HG02571 (cell line): ENCODE measurements around the gene DOCK1.

ENCODE experiments used
- ATAC-seq: cut with Tn5 transposase; IDR thresholded peaks from one replicate; pipeline ENCODE4 v1.9.1; 2021; ENCODE audit warnings: mild to moderate bottlenecking, moderate library complexity; ENCODE audit not compliant: unreplicated experiment

DOCK1 gene

DNA sequence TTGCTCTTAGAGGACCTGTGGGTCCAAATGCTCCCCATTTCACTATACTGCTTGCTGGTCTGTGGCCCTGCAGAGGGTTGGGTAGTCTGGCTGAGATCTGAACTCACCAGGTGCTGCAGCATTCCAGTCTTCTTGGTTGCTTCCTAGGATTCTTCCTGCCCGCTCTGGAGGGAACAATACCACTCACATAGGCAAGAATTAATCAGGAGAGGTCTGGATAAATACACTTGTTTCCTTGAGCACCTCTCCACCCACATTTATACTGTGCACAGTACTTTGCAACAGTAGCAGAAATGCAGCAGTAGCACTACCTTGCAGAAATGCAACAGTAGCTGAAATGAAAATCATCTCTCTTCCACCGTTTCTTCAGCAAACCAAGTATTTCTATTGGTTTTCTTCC, 165.9 kb downstream of the DOCK1 start:
- ATAC-seq = no peak

DNA sequence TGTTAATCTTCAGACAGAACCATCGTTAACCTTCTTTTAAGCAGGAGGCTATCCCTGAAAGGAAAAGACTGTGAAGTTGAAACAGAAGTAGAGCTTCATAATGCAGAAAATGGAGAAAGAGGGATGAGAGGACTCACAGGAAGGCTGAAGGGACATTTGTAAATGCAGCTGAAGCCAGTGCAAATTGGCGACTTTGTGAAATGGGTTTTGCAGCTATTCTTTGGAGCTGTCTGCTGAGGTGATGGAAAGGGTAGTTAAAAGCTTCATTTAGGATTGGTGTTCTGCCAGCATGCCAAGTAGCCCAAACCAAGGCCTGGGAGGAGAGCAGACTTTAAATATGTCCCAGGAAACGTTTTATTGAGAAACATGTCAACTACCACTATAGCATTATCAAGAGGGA, 168.4 kb downstream of the DOCK1 start:
- no peak for ATAC-seq

DNA sequence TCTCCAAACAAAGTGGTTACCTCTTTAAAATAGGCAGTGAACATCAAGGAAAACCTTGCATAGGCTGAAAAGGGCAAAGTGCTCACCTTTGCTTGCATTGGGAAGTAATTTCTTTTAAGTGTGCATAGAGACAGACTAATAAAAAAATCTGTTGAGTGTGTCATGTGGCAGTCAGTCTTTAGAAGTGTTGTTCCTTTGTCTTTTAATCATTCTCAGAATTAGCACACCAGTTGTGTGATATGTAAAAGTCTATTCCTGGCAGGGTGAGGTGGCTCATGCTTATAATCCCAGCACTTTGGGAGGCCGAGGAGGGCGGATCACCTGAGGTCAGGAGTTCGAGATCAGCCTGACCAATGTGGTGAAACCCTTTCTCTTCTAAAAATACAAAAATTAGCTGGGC, 174.2 kb downstream of the DOCK1 start:
- no peak for ATAC-seq

DNA sequence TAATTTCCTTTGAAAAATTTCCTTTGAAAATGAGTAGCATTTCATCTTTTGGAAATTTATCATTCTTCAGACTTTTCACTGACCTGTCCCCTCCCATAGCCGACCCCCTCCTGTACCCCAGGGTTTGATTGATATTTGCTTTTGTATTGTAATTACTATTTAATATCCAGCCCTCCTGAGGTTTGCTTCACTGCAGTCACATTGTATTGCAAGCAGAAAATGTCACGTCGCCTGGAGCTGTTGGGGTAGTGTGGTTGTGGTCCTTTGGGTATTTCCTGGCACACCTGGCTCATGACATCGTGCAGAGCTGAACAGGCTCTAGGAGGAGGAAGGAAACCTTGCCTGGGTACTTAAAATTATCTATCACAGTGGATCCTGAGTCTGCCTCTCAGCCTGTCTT, 175.1 kb downstream of the DOCK1 start:
- ATAC-seq = no peak

DNA sequence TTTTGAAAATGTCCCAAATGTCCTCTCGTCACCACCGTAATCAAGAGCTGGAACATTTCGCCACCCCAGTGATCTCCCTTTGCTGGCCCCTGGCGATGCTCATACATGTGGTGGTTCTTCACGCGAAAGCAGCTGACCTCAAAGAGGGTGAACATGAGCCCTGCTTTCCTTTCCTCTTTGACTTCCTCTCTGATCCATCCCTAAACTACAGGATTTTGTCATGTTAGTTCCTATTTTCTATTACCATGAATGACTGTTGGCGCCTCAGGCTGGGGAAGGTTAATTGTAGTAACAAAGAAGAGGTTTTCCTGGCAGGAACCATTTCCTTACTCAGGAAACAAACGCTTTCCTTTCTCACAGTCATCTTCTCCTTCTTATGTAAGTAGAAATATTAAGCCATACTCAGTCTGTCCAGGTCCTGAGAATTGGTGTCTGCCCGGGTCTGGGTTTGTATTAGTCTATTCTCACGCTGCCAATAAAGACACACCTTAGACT, 176.7 kb downstream of the DOCK1 start:
- no peak for ATAC-seq

DNA sequence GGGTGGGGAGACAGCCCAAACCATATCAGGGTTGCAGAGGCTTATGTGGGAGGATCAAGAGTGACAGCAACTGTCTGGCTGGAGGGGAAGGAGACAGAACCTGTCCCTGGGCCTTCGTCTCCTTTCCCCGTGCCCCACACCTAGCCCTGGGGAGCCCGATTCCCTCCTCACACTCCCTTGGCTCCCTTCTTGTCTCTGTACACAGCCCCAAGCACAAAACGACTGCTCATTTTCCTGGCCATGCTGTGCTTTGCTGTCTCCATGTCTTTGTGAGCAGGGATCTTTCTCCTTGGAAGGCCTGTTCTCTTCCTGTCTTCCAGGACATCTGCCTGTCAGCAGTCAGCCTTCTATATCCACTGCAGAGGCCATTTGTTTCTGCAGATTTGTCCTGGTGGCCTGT, 177.4 kb downstream of the DOCK1 start:
- no peak for ATAC-seq

- ATAC-seq = no peak
These were observed 180.7 kb downstream of the DOCK1 start for GRCh38 chr10:127085957-127086356.

- ATAC-seq = no peak
These were observed 183.7 kb downstream of the DOCK1 start for GRCh38 chr10:127088908-127089307.

GRCh38 chr10:127089446-127089845, 184.2 kb downstream of the DOCK1 start:
- no peak for ATAC-seq

GRCh38 chr10:127090138-127090537, 184.9 kb downstream of the DOCK1 start:
- no peak for ATAC-seq

DNA sequence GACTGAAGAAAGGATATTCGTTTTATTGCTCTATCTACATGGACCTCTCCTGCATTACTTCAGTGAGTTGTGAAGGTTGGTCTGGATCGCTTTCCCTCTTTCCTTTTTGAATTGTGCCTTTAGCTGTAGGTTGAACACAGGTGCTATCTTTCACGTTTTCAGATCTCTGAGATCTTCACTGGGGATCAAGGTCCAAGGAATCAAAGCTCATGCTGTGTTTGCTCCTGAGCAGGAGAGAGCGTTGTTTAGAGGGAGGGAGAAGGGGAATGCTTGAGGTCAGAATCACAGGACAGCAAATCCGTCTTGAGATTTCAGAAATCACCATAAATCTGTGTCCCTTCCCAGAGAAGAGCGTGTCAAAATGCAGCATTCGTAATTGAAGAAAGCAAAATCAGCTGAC, 186.1 kb downstream of the DOCK1 start:
- no peak for ATAC-seq

DNA sequence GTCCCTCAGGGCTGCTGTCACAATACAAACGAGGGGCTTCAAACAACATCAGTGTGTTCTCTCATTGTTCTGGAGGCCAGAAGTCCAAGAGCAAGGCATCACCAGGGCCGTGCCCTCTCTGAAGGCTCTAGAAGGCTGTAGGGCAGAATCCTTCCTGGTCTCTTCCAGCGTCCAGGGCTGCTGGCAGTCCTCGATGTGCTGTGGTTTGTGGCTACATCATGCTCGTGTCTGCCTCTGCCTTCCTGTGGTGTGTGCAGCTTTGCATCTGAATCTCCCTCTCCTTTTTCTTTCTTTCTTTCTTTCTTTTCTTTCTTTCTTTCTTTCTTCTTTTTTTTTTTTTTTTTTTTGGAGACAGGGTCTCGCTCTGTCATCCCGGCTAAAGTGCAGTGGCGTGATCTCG, 187.7 kb downstream of the DOCK1 start:
- ATAC-seq = no peak

GRCh38 chr10:127094984-127095383, 189.8 kb downstream of the DOCK1 start:
- no peak for ATAC-seq

DNA sequence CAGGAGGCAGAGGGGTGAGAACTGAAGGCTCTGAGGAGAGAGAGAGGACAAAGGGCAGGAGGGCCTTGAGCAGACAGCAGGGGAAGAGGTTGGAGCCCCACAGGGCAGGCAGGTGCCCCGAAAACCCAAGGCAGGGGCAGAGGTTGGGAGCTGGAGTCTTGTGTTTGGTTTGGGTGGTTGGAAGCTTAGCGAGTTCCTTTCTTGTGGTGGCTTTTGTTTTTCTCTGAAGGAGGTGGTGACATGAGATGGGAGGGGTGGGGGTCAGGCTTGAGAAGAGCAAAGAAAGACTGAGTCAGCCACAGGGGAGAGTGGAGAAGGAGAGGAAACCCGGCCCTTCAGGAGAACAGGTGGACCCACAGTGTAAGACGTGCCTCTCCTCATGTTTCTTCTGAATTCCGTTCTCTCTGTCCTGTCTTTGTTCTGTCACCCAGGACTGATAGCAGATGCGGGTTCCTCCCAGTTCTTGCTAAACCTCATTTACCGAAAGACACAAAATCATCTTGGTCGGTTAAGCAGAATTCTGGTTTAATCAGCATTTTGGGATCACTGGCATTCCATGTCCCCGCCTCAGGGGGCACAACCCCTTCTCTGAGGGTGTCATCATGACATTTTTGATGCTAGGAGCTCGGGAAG, 195.9 kb downstream of the DOCK1 start:
- ATAC-seq = no peak

- ATAC-seq = no peak
These were observed 196.9 kb downstream of the DOCK1 start for GRCh38 chr10:127102176-127102575.

GRCh38 chr10:127115100-127115499, 209.9 kb downstream of the DOCK1 start:
- ATAC-seq = no peak

DNA sequence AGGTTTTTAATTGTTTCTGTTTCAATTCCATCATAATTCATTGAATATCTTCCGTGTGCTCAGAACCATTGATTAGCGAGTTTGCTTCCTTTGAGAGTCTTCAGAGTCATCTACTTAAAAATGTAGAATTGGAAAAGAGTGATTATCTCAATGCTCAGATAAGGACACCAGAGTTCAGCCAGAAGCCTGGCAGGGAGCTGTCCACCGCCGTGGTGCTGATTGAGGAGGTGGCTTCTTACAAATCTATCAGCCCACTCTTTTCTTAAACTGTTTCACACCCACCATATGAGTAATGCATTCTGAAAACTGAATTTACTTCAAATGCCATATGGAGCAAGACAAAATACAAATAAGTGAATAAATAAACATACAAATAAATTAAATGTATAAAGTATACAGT, 211.9 kb downstream of the DOCK1 start:
- ATAC-seq = no peak

GRCh38 chr10:127118034-127118433, 212.8 kb downstream of the DOCK1 start:
- ATAC-seq = no peak

GRCh38 chr10:127119936-127120335, 214.7 kb downstream of the DOCK1 start:
- no peak for ATAC-seq

DNA sequence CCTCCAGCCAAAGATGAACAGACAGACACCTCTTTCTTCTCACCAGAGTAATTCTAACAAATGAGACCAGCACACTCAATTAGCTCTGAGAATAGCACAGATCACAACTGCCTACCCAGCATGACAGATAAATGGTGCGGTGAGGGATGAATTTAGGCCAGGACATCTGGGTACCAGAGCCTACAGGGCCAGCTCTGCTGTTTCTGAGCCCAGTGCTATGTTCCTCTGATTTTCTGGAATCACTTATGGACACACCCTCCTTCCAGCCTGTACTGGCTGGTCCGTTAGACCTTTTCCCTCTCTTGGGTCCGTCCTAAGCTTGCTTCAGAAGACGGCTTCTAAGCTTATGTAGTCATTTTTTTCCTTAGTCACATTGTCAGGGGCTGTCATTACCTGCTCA, 217.6 kb downstream of the DOCK1 start:
- ATAC-seq = no peak

DNA sequence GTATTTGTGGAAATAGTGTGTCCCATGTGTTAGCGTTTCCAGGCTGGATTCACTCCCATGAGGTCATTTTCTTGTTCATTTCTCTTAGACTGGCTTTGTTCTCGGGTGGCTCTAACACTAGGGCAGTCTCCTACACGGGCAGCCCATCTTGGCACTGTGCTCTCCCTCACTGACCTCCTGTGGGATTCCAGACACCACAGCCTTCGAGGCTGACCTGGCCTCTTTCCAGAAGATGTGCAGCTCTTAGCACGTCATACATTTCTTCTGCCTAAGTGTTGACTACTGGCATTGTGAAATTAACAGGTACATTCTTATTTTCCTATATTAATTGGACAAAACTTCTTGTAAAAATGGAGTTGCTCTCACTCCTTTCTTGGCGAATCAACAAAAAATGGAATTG, 218.4 kb downstream of the DOCK1 start:
- no peak for ATAC-seq

- no peak for ATAC-seq
These were observed 220.1 kb downstream of the DOCK1 start for GRCh38 chr10:127125331-127125730.

DNA sequence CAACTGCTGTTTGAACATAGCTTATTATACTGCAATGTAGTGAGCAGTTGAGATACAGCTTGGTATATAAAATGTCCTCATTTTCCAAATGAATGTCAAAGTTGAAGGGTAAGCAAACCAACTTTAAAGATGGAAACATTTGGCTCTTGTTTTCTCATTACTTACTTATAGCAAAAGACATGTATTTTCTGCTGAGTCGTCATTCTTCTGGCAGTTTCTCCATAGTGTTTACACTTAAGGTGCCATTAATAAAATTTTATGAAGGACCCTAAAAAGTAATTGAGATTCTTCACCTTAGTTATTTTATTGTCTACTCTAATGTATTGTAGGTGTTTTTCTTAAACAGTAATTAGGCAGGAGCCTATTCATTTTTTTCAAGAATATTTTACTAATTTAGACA, 222.6 kb downstream of the DOCK1 start:
- ATAC-seq = no peak
